WTC11 (cell line): Measurements from ENCODE around the gene NLRP6.

ENCODE experiments used
- ATF1 ChIP-seq: sonication (generic); formaldehyde crosslinking; IDR thresholded peaks from 2 replicates; pipeline ENCODE4 v1.8.1; 2023; ENCODE audit warnings: mild to moderate bottlenecking, moderate library complexity, missing genetic modification reagents
- CREM ChIP-seq: sonication (generic); formaldehyde crosslinking; IDR thresholded peaks from 2 replicates; pipeline ENCODE4 v1.8.1; 2022; ENCODE audit warnings: mild to moderate bottlenecking, missing genetic modification reagents, moderate library complexity
- NR3C1 ChIP-seq: sonication (generic); formaldehyde crosslinking; conservative IDR thresholded peaks from 2 replicates; pipeline ENCODE4 v1.8.1; 2023; ENCODE audit warnings: low read depth, mild to moderate bottlenecking, missing genetic modification reagents
- TEAD1 ChIP-seq: sonication (generic); formaldehyde crosslinking; IDR thresholded peaks from 2 replicates; pipeline ENCODE4 v1.8.0; 2022; ENCODE audit warnings: mild to moderate bottlenecking, missing genetic modification reagents
- TF ChIP-seq, protein P1 (sequence below): sonication (generic); formaldehyde crosslinking; IDR thresholded peaks from 2 replicates; pipeline ENCODE4 v1.8.1; 2023; ENCODE audit warnings: mild to moderate bottlenecking, moderate library complexity, missing genetic modification reagents
- TF ChIP-seq, protein P2 (sequence below): fragments of 200-600 bp; IDR thresholded peaks from 2 replicates; pipeline ENCODE4 v1.8.0; 2022; ENCODE audit warnings: antibody characterized with exemption

DNA sequence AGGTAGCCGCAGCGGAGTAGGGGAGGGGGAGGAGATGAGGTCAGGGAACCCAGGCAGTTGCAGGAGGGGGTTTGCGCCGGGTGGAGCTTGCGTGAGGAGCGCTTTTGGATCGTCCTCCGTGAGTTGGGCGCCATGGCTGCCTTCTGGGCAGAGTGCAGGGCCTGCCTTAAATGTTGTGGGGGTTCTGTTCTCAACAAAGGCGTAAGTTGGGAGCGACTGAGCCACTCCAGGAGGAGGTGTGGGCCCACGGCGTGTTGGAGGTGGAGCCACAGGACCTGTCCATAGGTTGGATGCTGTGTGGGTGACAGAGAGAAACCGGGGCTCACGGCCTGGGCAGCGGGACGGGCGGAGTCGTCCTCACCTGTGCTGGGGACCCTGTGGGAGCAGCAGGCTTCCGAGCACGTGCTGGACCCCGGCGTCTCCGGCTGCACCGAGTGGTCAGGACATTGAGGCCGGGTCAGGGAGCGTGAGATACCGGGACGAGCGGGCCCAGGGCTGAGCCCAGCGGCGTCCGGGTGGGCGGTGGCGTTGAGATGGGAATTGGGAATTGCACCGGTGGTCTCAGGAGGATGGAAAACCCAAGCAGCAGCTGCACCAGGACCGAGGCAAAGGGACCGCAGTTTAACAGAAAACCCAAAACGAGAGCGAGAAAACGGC, 9.7 kb downstream of the NLRP6 start:
- no peak for TF ChIP-seq ATF1 (CRISPR knock-in tag)
- TF ChIP-seq, protein P1, sequence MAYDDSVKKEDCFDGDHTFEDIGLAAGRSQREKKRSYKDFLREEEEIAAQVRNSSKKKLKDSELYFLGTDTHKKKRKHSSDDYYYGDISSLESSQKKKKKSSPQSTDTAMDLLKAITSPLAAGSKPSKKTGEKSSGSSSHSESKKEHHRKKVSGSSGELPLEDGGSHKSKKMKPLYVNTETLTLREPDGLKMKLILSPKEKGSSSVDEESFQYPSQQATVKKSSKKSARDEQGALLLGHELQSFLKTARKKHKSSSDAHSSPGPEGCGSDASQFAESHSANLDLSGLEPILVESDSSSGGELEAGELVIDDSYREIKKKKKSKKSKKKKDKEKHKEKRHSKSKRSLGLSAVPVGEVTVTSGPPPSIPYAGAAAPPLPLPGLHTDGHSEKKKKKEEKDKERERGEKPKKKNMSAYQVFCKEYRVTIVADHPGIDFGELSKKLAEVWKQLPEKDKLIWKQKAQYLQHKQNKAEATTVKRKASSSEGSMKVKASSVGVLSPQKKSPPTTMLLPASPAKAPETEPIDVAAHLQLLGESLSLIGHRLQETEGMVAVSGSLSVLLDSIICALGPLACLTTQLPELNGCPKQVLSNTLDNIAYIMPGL, result no peak
- TF ChIP-seq, protein P2, sequence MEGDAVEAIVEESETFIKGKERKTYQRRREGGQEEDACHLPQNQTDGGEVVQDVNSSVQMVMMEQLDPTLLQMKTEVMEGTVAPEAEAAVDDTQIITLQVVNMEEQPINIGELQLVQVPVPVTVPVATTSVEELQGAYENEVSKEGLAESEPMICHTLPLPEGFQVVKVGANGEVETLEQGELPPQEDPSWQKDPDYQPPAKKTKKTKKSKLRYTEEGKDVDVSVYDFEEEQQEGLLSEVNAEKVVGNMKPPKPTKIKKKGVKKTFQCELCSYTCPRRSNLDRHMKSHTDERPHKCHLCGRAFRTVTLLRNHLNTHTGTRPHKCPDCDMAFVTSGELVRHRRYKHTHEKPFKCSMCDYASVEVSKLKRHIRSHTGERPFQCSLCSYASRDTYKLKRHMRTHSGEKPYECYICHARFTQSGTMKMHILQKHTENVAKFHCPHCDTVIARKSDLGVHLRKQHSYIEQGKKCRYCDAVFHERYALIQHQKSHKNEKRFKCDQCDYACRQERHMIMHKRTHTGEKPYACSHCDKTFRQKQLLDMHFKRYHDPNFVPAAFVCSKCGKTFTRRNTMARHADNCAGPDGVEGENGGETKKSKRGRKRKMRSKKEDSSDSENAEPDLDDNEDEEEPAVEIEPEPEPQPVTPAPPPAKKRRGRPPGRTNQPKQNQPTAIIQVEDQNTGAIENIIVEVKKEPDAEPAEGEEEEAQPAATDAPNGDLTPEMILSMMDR, result no peak
- no peak for TF ChIP-seq TEAD1 (CRISPR knock-in tag)
- TF ChIP-seq NR3C1 (CRISPR knock-in tag), result no peak; the same call in 1 of the 2 replicates
- TF ChIP-seq CREM (CRISPR knock-in tag), result no peak
